Ishikawa (cell line): Measurements from ENCODE around the gene GLIS2.

ENCODE experiments used
- CEBPB ChIP-seq: IDR thresholded peaks from 2 replicates; pipeline ENCODE4 v1.6.1; 2012
- CREB1 ChIP-seq: IDR thresholded peaks from 2 replicates; pipeline ENCODE4 v1.6.1; 2012; ENCODE audit warnings: low read depth
- EP300 ChIP-seq: IDR thresholded peaks from 2 replicates; pipeline ENCODE4 v1.6.1; 2012; ENCODE audit warnings: borderline replicate concordance
- NFIC ChIP-seq: IDR thresholded peaks from 2 replicates; pipeline ENCODE4 v1.6.1; 2012
- RAD21 ChIP-seq: IDR thresholded peaks from 2 replicates; pipeline ENCODE4 v1.6.1; 2012; ENCODE audit warnings: low read depth
- TAF1 ChIP-seq: IDR thresholded peaks from 2 replicates; pipeline ENCODE4 v1.6.1; 2012; ENCODE audit warnings: low read depth, mild to moderate bottlenecking
- TCF12 ChIP-seq: IDR thresholded peaks from 2 replicates; pipeline ENCODE4 v1.6.1; 2012; ENCODE audit warnings: low read depth
- YY1 ChIP-seq: IDR thresholded peaks from 2 replicates; pipeline ENCODE4 v1.6.1; 2012; ENCODE audit warnings: low read depth
- ZBTB7A ChIP-seq: IDR thresholded peaks from 2 replicates; pipeline ENCODE4 v1.6.1; 2012; ENCODE audit warnings: low read depth
- TF ChIP-seq, protein P1 (sequence below): IDR thresholded peaks from 2 replicates; pipeline ENCODE4 v1.6.1; 2012; ENCODE audit warnings: low read depth, mild to moderate bottlenecking
- TF ChIP-seq, protein P2 (sequence below): IDR thresholded peaks from 2 replicates; pipeline ENCODE4 v1.6.1; 2012
- TF ChIP-seq, protein P3 (sequence below): IDR thresholded peaks from 2 replicates; pipeline ENCODE4 v1.6.1; 2012

DNA sequence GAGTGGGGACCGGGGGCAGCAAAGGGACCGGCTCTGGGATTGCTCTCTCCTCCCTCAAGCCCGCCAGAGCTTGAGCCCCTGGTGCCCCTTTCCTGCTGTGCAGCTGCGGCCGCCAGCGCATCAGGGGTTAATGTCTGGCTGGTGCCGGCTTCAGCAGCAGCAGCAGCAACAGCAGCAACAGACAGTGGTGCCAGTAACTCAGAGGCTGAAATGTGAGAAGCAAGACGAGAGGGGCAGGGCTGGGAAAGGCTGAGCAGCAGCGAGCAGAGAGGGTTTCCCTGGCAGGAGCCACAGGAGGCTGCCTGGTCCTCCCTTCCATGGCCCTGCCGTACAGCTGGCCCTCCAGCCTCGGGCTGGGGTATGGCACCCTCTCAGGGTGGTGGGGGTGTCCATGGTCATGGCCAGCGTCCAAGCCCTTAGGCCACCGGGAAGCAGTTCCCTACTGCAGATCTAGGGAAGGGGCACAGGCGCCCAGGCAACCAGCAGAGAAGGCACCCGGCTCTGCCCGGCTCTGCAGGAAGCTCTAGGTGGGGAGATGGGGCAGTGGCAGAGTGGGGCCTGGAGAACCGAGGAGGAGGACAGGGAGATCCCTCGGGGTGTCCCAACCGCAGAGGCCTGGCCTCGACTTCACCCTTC is 21.9 kb upstream of the GLIS2 start:
- TF ChIP-seq EP300, result peak; percentile 53; the same call in 1 of the 2 replicates
- TF ChIP-seq YY1, result no peak
- peak; percentile 23; the same call in 1 of the 2 replicates for TF ChIP-seq RAD21
- TF ChIP-seq, protein P1, sequence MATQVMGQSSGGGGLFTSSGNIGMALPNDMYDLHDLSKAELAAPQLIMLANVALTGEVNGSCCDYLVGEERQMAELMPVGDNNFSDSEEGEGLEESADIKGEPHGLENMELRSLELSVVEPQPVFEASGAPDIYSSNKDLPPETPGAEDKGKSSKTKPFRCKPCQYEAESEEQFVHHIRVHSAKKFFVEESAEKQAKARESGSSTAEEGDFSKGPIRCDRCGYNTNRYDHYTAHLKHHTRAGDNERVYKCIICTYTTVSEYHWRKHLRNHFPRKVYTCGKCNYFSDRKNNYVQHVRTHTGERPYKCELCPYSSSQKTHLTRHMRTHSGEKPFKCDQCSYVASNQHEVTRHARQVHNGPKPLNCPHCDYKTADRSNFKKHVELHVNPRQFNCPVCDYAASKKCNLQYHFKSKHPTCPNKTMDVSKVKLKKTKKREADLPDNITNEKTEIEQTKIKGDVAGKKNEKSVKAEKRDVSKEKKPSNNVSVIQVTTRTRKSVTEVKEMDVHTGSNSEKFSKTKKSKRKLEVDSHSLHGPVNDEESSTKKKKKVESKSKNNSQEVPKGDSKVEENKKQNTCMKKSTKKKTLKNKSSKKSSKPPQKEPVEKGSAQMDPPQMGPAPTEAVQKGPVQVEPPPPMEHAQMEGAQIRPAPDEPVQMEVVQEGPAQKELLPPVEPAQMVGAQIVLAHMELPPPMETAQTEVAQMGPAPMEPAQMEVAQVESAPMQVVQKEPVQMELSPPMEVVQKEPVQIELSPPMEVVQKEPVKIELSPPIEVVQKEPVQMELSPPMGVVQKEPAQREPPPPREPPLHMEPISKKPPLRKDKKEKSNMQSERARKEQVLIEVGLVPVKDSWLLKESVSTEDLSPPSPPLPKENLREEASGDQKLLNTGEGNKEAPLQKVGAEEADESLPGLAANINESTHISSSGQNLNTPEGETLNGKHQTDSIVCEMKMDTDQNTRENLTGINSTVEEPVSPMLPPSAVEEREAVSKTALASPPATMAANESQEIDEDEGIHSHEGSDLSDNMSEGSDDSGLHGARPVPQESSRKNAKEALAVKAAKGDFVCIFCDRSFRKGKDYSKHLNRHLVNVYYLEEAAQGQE, result no peak
- peak; percentile 65; the same call in 1 of the 2 replicates for TF ChIP-seq NFIC
- TF ChIP-seq, protein P2, sequence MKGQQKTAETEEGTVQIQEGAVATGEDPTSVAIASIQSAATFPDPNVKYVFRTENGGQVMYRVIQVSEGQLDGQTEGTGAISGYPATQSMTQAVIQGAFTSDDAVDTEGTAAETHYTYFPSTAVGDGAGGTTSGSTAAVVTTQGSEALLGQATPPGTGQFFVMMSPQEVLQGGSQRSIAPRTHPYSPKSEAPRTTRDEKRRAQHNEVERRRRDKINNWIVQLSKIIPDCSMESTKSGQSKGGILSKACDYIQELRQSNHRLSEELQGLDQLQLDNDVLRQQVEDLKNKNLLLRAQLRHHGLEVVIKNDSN, result no peak
- TF ChIP-seq TAF1, result no peak
- no peak for TF ChIP-seq ZBTB7A
- TF ChIP-seq CEBPB, result no peak
- TF ChIP-seq CREB1, result no peak
- TF ChIP-seq, protein P3, sequence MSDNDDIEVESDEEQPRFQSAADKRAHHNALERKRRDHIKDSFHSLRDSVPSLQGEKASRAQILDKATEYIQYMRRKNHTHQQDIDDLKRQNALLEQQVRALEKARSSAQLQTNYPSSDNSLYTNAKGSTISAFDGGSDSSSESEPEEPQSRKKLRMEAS, result peak; percentile 37; the same call in 1 of the 2 replicates
- peak; percentile 58 for TF ChIP-seq TCF12
